K562 (cell line): ENCODE data around the gene PACSIN2. TPM values are rescaled to one million over a fixed set of nuclear protein-coding genes. Genes with fewer than 3 reads are reported as not detected.

Experiments
- CHD1 ChIP-seq: fragments of 200-600 bp; sonication (generic); IDR thresholded peaks from one replicate; pipeline ENCODE4 v1.6.1; 2012; ENCODE audit warnings: mild to moderate bottlenecking, moderate library complexity, low read length, inconsistent platforms
- ELF4 ChIP-seq: fragments of 450-650 bp; formaldehyde crosslinking; IDR thresholded peaks from 2 replicates; pipeline ENCODE4 v1.4.0; 2022; ENCODE audit warnings: missing genetic modification characterization
- EP400 ChIP-seq: fragments of 450-650 bp; IDR thresholded peaks from 2 replicates; pipeline ENCODE4 v1.6.1; 2017; ENCODE audit warnings: antibody characterized with exemption, mild to moderate bottlenecking, moderate library complexity
- FOXJ3 ChIP-seq: sonication (generic); formaldehyde crosslinking; IDR thresholded peaks from 2 replicates; pipeline ENCODE4 v1.4.0; 2020; ENCODE audit warnings: mild to moderate bottlenecking, missing genetic modification reagents
- SMAD2 ChIP-seq: fragments of 150-350 bp; IDR thresholded peaks from 2 replicates; pipeline ENCODE4 v1.6.1; 2014; ENCODE audit warnings: low read depth, mild to moderate bottlenecking, low read length
- STAT5A ChIP-seq: IDR thresholded peaks from 2 replicates; pipeline ENCODE4 v1.6.1; 2012; ENCODE audit warnings: low read length, inconsistent platforms, borderline replicate concordance
- TCFL5 ChIP-seq: fragments of 250-450 bp; sonication (Bioruptor Pico); conservative IDR thresholded peaks from 2 replicates; pipeline ENCODE4 v1.6.1; 2021; ENCODE audit warnings: mild to moderate bottlenecking, moderate library complexity, matching md5 sums
- TEAD4 ChIP-seq, 2 experiments: sonication (generic) in 1 of 2; formaldehyde crosslinking in 1 of 2; IDR thresholded peaks; 2 replicates each; pipeline versions ENCODE4 v1.6.1 to v1.8.0; 2012 to 2022; ENCODE audit warnings: borderline replicate concordance in 1 of 2, inconsistent platforms in 1 of 2, low read length in 1 of 2, mild to moderate bottlenecking in 1 of 2, missing genetic modification reagents in 1 of 2
- ZNF551 ChIP-seq: fragments of 250-450 bp; sonication (Bioruptor Pico); IDR thresholded peaks from 2 replicates; pipeline ENCODE4 v1.5.0; 2021; ENCODE audit warnings: mild to moderate bottlenecking, moderate library complexity
- ZNF76 ChIP-seq: fragments of 250-450 bp; sonication (Bioruptor Pico); IDR thresholded peaks from 2 replicates; pipeline ENCODE4 v1.4.0; 2020; ENCODE audit warnings: mild to moderate bottlenecking, moderate library complexity, borderline replicate concordance
- polyA plus RNA-seq, 8 experiments: library from polyadenylated mRNA; depleted of rRNA in 4 of 8; stranded (reverse) in 5 of 8; unstranded in 3 of 8; fragments of >200 nt; fragmentation: Nextera tagmentation in 2 of 8; fragmentation: Illumina TruSeq in 1 of 8; extraction: Ambion mirVana in 2 of 8; extraction: Trizol in 1 of 8; gene quantifications; 2 replicates each; pipeline versions ENCODE4 v1.2.1 to v1.2.3, GENCODE V29; 2011 to 2014; ENCODE audit warnings: inconsistent platforms in 1 of 8, missing spikeins in 1 of 8
- total RNA-seq, 7 experiments: library from RNA; depleted of rRNA in 6 of 7; stranded (reverse); fragments of >200 nt in 6 of 7; fragmentation: Illumina TruSeq in 2 of 7; extraction: Trizol in 2 of 7; gene quantifications; 2 replicates each; pipeline versions ENCODE4 v1.2.1 to v1.2.3, GENCODE V29; 2011 to 2021; ENCODE audit warnings: low replicate concordance in 1 of 7
- TF ChIP-seq, protein P1 (sequence below): fragments of 150-350 bp; conservative IDR thresholded peaks from 2 replicates; pipeline ENCODE4 v1.6.1; 2014; ENCODE audit warnings: low read length
- TF ChIP-seq, protein P2 (sequence below), 2 experiments: IDR thresholded peaks in 1 of 2; conservative IDR thresholded peaks in 1 of 2; 2 replicates each; pipeline ENCODE4 v1.6.1; 2016; ENCODE audit warnings: low read depth in 2 of 2, mild to moderate bottlenecking in 1 of 2, missing compliant biosample characterization in 1 of 2, missing genetic modification characterization in 1 of 2, moderate library complexity in 1 of 2
- TF ChIP-seq, protein P3 (sequence below): fragments of 250-450 bp; sonication (Bioruptor Pico); IDR thresholded peaks from 2 replicates; pipeline ENCODE4 v1.4.0; 2020; ENCODE audit warnings: mild to moderate bottlenecking, moderate library complexity
- TF ChIP-seq, protein P4 (sequence below): fragments of 250-450 bp; sonication (Bioruptor Pico); IDR thresholded peaks from 2 replicates; pipeline ENCODE4 v1.5.0; 2021; ENCODE audit warnings: mild to moderate bottlenecking, borderline replicate concordance
- TF ChIP-seq, protein P5 (sequence below): fragments of 450-650 bp; IDR thresholded peaks from 2 replicates; pipeline ENCODE4 v1.6.1; 2016

Gene PACSIN2
- total and polyA plus RNA-seq, 9 of the 15 experiments (the other 6 are each of a cell fraction or from before 2014, with no cell fraction given) = 0.45 to 45.1 (median 23.9) TPM

DNA sequence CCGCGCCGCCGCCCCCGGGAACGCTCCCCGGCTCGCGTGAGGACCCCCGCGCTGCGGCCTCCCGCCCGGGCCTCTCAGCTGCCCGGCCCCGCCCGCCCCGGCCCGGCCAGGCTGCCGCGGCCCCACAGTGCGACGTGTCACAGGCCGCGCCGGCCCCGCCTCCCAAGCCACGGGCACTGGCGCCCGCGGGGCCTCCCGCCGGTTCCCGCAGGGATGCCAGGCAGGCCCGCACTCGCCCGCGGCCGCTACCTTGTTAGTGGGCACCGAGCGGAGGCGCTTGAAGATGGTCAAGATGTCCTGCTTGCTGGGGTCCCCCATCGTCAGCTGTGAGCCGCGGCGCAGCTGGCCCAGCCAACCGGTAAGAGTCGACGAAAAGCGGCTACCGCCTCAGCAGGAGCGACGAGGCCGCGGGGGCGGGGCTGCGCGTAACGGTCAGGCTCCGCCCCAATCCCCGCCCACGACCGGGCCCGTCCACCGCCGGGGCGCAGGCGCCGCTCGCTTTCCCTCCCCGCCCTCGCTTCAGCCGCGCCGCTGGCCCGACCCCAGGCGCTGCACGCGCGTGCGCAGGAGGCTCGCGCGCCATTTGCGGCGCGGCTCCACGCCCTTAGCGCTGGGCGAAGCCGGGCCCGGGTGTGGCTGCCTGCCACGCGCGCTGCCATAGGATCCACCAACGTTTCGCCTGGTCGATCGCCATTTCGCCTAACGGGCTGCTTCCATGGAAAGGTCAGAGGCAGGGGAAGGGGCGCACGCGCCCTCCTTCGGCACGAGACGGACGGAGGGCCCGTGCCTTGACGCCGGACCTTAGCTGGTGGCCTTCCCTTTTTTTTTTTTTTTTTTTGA, 157.9 kb downstream of the PACSIN2 start, which contains the start of gene ARFGAP3 (continued):
- TF ChIP-seq, protein P1, sequence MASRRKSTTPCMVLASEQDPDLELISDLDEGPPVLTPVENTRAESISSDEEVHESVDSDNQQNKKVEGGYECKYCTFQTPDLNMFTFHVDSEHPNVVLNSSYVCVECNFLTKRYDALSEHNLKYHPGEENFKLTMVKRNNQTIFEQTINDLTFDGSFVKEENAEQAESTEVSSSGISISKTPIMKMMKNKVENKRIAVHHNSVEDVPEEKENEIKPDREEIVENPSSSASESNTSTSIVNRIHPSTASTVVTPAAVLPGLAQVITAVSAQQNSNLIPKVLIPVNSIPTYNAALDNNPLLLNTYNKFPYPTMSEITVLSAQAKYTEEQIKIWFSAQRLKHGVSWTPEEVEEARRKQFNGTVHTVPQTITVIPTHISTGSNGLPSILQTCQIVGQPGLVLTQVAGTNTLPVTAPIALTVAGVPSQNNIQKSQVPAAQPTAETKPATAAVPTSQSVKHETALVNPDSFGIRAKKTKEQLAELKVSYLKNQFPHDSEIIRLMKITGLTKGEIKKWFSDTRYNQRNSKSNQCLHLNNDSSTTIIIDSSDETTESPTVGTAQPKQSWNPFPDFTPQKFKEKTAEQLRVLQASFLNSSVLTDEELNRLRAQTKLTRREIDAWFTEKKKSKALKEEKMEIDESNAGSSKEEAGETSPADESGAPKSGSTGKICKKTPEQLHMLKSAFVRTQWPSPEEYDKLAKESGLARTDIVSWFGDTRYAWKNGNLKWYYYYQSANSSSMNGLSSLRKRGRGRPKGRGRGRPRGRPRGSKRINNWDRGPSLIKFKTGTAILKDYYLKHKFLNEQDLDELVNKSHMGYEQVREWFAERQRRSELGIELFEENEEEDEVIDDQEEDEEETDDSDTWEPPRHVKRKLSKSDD = no peak
- peak; percentile 75; the same call in 1 of the 2 replicates for TF ChIP-seq EP400
- TF ChIP-seq ZNF76 (CRISPR knock-in tag) = no peak
- no peak for TF ChIP-seq FOXJ3 (CRISPR knock-in tag)
- TF ChIP-seq, protein P2, sequence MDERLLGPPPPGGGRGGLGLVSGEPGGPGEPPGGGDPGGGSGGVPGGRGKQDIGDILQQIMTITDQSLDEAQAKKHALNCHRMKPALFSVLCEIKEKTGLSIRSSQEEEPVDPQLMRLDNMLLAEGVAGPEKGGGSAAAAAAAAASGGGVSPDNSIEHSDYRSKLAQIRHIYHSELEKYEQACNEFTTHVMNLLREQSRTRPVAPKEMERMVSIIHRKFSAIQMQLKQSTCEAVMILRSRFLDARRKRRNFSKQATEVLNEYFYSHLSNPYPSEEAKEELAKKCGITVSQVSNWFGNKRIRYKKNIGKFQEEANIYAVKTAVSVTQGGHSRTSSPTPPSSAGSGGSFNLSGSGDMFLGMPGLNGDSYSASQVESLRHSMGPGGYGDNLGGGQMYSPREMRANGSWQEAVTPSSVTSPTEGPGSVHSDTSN (CRISPR knock-in tag; IDR thresholded peaks at IDR 0.05; ENCODE audit: low read depth) = no peak
- TF ChIP-seq, protein P2 (tag; conservative IDR thresholded peaks at IDR 0.05; ENCODE audit: low read depth) = no peak
- TF ChIP-seq TCFL5 (CRISPR knock-in tag) = no peak
- TF ChIP-seq TEAD4 (IDR thresholded peaks at IDR 0.05; ENCODE audit: low read length) = no peak
- no peak for TF ChIP-seq TEAD4 (CRISPR knock-in tag; IDR thresholded peaks at IDR 0.05; ENCODE audit: borderline replicate concordance)
- TF ChIP-seq, protein P3, sequence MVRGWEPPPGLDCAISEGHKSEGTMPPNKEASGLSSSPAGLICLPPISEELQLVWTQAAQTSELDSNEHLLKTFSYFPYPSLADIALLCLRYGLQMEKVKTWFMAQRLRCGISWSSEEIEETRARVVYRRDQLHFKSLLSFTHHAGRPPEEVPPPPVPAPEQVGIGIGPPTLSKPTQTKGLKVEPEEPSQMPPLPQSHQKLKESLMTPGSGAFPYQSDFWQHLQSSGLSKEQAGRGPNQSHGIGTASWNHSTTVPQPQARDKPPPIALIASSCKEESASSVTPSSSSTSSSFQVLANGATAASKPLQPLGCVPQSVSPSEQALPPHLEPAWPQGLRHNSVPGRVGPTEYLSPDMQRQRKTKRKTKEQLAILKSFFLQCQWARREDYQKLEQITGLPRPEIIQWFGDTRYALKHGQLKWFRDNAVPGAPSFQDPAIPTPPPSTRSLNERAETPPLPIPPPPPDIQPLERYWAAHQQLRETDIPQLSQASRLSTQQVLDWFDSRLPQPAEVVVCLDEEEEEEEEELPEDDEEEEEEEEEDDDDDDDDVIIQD = no peak
- TF ChIP-seq CHD1 = no peak
- TF ChIP-seq, protein P4, sequence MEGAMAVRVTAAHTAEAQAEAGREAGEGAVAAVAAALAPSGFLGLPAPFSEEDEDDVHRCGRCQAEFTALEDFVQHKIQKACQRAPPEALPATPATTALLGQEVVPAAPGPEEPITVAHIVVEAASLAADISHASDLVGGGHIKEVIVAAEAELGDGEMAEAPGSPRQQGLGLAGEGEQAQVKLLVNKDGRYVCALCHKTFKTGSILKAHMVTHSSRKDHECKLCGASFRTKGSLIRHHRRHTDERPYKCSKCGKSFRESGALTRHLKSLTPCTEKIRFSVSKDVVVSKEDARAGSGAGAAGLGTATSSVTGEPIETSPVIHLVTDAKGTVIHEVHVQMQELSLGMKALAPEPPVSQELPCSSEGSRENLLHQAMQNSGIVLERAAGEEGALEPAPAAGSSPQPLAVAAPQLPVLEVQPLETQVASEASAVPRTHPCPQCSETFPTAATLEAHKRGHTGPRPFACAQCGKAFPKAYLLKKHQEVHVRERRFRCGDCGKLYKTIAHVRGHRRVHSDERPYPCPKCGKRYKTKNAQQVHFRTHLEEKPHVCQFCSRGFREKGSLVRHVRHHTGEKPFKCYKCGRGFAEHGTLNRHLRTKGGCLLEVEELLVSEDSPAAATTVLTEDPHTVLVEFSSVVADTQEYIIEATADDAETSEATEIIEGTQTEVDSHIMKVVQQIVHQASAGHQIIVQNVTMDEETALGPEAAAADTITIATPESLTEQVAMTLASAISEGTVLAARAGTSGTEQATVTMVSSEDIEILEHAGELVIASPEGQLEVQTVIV (CRISPR knock-in tag) = no peak
- TF ChIP-seq, protein P5, sequence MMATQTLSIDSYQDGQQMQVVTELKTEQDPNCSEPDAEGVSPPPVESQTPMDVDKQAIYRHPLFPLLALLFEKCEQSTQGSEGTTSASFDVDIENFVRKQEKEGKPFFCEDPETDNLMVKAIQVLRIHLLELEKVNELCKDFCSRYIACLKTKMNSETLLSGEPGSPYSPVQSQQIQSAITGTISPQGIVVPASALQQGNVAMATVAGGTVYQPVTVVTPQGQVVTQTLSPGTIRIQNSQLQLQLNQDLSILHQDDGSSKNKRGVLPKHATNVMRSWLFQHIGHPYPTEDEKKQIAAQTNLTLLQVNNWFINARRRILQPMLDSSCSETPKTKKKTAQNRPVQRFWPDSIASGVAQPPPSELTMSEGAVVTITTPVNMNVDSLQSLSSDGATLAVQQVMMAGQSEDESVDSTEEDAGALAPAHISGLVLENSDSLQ = no peak
- no peak for TF ChIP-seq SMAD2
- no peak for TF ChIP-seq ELF4 (CRISPR knock-in tag)
- no peak for TF ChIP-seq STAT5A
- TF ChIP-seq ZNF551 (CRISPR knock-in tag) = no peak
